HG03469 (cell line): ENCODE data around the gene HHATL.

ENCODE experiments used
- ATAC-seq: cut with Tn5 transposase; IDR thresholded peaks from one replicate; pipeline ENCODE4 v1.9.1; 2021; ENCODE audit warnings: mild to moderate bottlenecking, moderate library complexity, moderate number of reproducible peaks; ENCODE audit not compliant: unreplicated experiment

Gene HHATL

GRCh38 chr3:42702066-42702951 lies at the start of gene HHATL:
TSS of gene HHATL (minus strand) at chr3:42702798. CDS start at chr3:42700826, 1,972 bp downstream.
- no peak for ATAC-seq

- no peak for ATAC-seq
These were observed 49.0 kb upstream of the HHATL start for GRCh38 chr3:42751609-42752008.

- ATAC-seq = no peak
These were observed 48.2 kb upstream of the HHATL start for GRCh38 chr3:42750834-42751233.

GRCh38 chr3:42749753-42750231 lies 47.2 kb upstream of the HHATL start:
- ATAC-seq = no peak

GRCh38 chr3:42749025-42749752 lies 46.6 kb upstream of the HHATL start:
- no peak for ATAC-seq

GRCh38 chr3:42747581-42747980 lies 45.0 kb upstream of the HHATL start:
- no peak for ATAC-seq

- no peak for ATAC-seq
These were observed 44.2 kb upstream of the HHATL start for GRCh38 chr3:42746455-42747450.

- ATAC-seq = no peak
These were observed 43.3 kb upstream of the HHATL start for GRCh38 chr3:42745776-42746454.

- no peak for ATAC-seq
These were observed 42.7 kb upstream of the HHATL start for GRCh38 chr3:42745291-42745745.

GRCh38 chr3:42743204-42743995 lies 40.8 kb upstream of the HHATL start:
- no peak for ATAC-seq

GRCh38 chr3:42742688-42743087 lies 40.1 kb upstream of the HHATL start:
- ATAC-seq = no peak

- ATAC-seq = no peak
These were observed 39.7 kb upstream of the HHATL start for GRCh38 chr3:42742259-42742658.

- no peak for ATAC-seq
These were observed 39.2 kb upstream of the HHATL start for GRCh38 chr3:42741796-42742195.

- no peak for ATAC-seq
These were observed 37.0 kb upstream of the HHATL start for GRCh38 chr3:42739401-42740158.

GRCh38 chr3:42736531-42736930 lies 33.9 kb upstream of the HHATL start:
- no peak for ATAC-seq

GRCh38 chr3:42736081-42736480 lies 33.5 kb upstream of the HHATL start:
- ATAC-seq = no peak

- ATAC-seq = no peak
These were observed 33.0 kb upstream of the HHATL start for GRCh38 chr3:42735615-42736014.

GRCh38 chr3:42735019-42735418 lies 32.4 kb upstream of the HHATL start:
- ATAC-seq = no peak
